H9 (cell line): ENCODE results near the gene MRPL36. TPM values are rescaled to one million over a fixed set of nuclear protein-coding genes. Genes with fewer than 3 reads are reported as not detected.
"Not testable (repeated sequence)": the region's sequence is repeated elsewhere in the genome, so short reads cannot be mapped to it uniquely, and the experiment has no call there.

ENCODE experiments used
- DNase-seq: peaks from one replicate; pipeline ENCODE4 v3.0.0-alpha.2; 2017
- H2AFZ ChIP-seq: one replicate; pipeline ENCODE4 v1.6.1; 2013; ENCODE audit warnings: mild to moderate bottlenecking, low read length, control low read depth, moderate library complexity
- H2AK5ac ChIP-seq: 2 replicates; pipeline ENCODE4 v1.6.1; 2013; ENCODE audit warnings: low read length, control low read depth, mixed read lengths; ENCODE audit not compliant: insufficient read length
- H2BK120ac ChIP-seq: one replicate; pipeline ENCODE4 v1.6.1; 2013; ENCODE audit warnings: low read depth, mild to moderate bottlenecking, low read length, control low read depth, inconsistent platforms; ENCODE audit not compliant: poor library complexity, severe bottlenecking
- H2BK12ac ChIP-seq: 2 replicates; pipeline ENCODE4 v1.6.1; 2013; ENCODE audit warnings: low read length, control low read depth, mixed read lengths, low read depth; ENCODE audit not compliant: insufficient read length
- H2BK15ac ChIP-seq: 2 replicates; pipeline ENCODE4 v1.6.1; 2013; ENCODE audit warnings: low read depth, low read length, control low read depth
- H2BK20ac ChIP-seq: one replicate; pipeline ENCODE4 v1.6.1; 2013; ENCODE audit warnings: low read depth, mild to moderate bottlenecking, low read length, control low read depth, inconsistent platforms; ENCODE audit not compliant: poor library complexity, severe bottlenecking
- H2BK5ac ChIP-seq: 2 replicates; pipeline ENCODE4 v1.6.1; 2013; ENCODE audit warnings: low read length, control low read depth, mixed read lengths; ENCODE audit not compliant: insufficient read length
- H3K14ac ChIP-seq: 2 replicates; pipeline ENCODE4 v1.6.1; 2013; ENCODE audit warnings: low read length, control low read depth; ENCODE audit not compliant: insufficient read depth
- H3K18ac ChIP-seq: 2 replicates; pipeline ENCODE4 v1.6.1; 2013; ENCODE audit warnings: low read depth, mild to moderate bottlenecking, mixed read lengths, low read length, control low read depth; ENCODE audit not compliant: insufficient read length
- H3K23ac ChIP-seq: 2 replicates; pipeline ENCODE4 v1.6.1; 2013; ENCODE audit warnings: low read length, control low read depth, mixed read lengths, low read depth; ENCODE audit not compliant: insufficient read length
- H3K23me2 ChIP-seq: 2 replicates; pipeline ENCODE4 v1.6.1; 2013; ENCODE audit warnings: low read depth, mild to moderate bottlenecking, mixed read lengths, low read length, control low read depth; ENCODE audit not compliant: insufficient read length, poor library complexity, severe bottlenecking
- H3K27ac ChIP-seq: 2 replicates; pipeline ENCODE4 v1.5.1; 2013; ENCODE audit warnings: low read length, control low read depth, mixed read lengths, low read depth; ENCODE audit not compliant: insufficient read length
- H3K27me3 ChIP-seq: 2 replicates; pipeline ENCODE4 v1.6.1; 2013; ENCODE audit warnings: low read length, control low read depth, inconsistent platforms; ENCODE audit not compliant: insufficient read depth
- H3K4ac ChIP-seq: 2 replicates; pipeline ENCODE4 v1.6.1; 2013; ENCODE audit warnings: low read depth, mild to moderate bottlenecking, control low read depth, inconsistent platforms, low read length, moderate library complexity
- H3K4me1 ChIP-seq: 2 replicates; pipeline ENCODE4 v1.6.1; 2013; ENCODE audit warnings: low read length, control low read depth, inconsistent platforms; ENCODE audit not compliant: insufficient read depth
- H3K4me2 ChIP-seq: 2 replicates; pipeline ENCODE4 v1.6.1; 2013; ENCODE audit warnings: low read length, control low read depth, mixed read lengths; ENCODE audit not compliant: insufficient read length, insufficient read depth
- H3K56ac ChIP-seq: 2 replicates; pipeline ENCODE4 v1.6.1; 2013; ENCODE audit warnings: low read depth, mild to moderate bottlenecking, mixed read lengths, low read length, control low read depth; ENCODE audit not compliant: insufficient read length
- H3K79me1 ChIP-seq: 2 replicates; pipeline ENCODE4 v1.6.1; 2013; ENCODE audit warnings: low read depth, mild to moderate bottlenecking, moderate library complexity, low read length, control low read depth, inconsistent platforms; ENCODE audit not compliant: insufficient read depth, poor library complexity, severe bottlenecking
- H3K79me2 ChIP-seq: 2 replicates; pipeline ENCODE4 v1.6.1; 2013; ENCODE audit warnings: low read length, control low read depth, inconsistent platforms; ENCODE audit not compliant: insufficient read depth
- H3K9ac ChIP-seq: 2 replicates; pipeline ENCODE4 v1.6.1; 2013; ENCODE audit warnings: low read length, control low read depth, mixed read lengths; ENCODE audit not compliant: insufficient read length; ENCODE audit errors: extremely low read depth
- H3K9me3 ChIP-seq: one replicate; pipeline ENCODE4 v1.6.1; 2013; ENCODE audit warnings: low read depth, low read length, inconsistent platforms; ENCODE audit not compliant: control insufficient read depth
- H3T11ph ChIP-seq: one replicate; pipeline ENCODE4 v1.6.1; 2013; ENCODE audit warnings: mild to moderate bottlenecking, low read length, control low read depth, inconsistent platforms
- H4K20me1 ChIP-seq: one replicate; pipeline ENCODE4 v1.6.1; 2013; ENCODE audit not compliant: control insufficient read depth, insufficient read length, insufficient read depth
- H4K5ac ChIP-seq: 2 replicates; pipeline ENCODE4 v1.6.1; 2013; ENCODE audit warnings: low read depth, mild to moderate bottlenecking, mixed read lengths, low read length, control low read depth; ENCODE audit not compliant: insufficient read length
- H4K8ac ChIP-seq: replicated peaks from 2 replicates; pipeline ENCODE4 v1.6.1; 2013; ENCODE audit warnings: low read length, control low read depth, mixed read lengths, low read depth; ENCODE audit not compliant: insufficient read length
- H4K91ac ChIP-seq: 2 replicates; pipeline ENCODE4 v1.6.1; 2013; ENCODE audit warnings: low read depth, mild to moderate bottlenecking, moderate library complexity, mixed read lengths, low read length, control low read depth; ENCODE audit not compliant: insufficient read length
- H3K27ac Mint-ChIP-seq, 3 experiments: 2 replicates in 2 of 3; 3 replicates in 1 of 3; pipeline ENCODE4 v1.8.0; 2020 to 2021; ENCODE audit warnings: mixed read lengths in 3 of 3, mild to moderate bottlenecking in 1 of 3, moderate library complexity in 1 of 3
- H3K27me3 Mint-ChIP-seq: 2 replicates; pipeline ENCODE4 v1.8.0; 2021; ENCODE audit warnings: low read depth, mild to moderate bottlenecking, moderate library complexity, mixed read lengths
- H3K36me3 Mint-ChIP-seq, 3 experiments: 2 replicates in 2 of 3; 3 replicates in 1 of 3; pipeline ENCODE4 v1.8.0; 2020 to 2021; ENCODE audit warnings: low read depth in 3 of 3, mixed read lengths in 3 of 3; ENCODE audit not compliant: insufficient read depth in 1 of 3
- H3K4me1 Mint-ChIP-seq, 2 experiments: 2 replicates each; pipeline ENCODE4 v1.8.0; 2020; ENCODE audit warnings: mixed read lengths in 2 of 2
- H3K4me3 Mint-ChIP-seq, 2 experiments: 2 replicates in 1 of 2; 3 replicates in 1 of 2; pipeline ENCODE4 v1.8.0; 2020 to 2021; ENCODE audit warnings: mild to moderate bottlenecking in 2 of 2, mixed read lengths in 2 of 2, moderate library complexity in 1 of 2
- H3K9me3 Mint-ChIP-seq, 2 experiments: 2 replicates in 1 of 2; 3 replicates in 1 of 2; pipeline ENCODE4 v1.8.0; 2020; ENCODE audit warnings: mild to moderate bottlenecking in 2 of 2, mixed read lengths in 2 of 2, moderate library complexity in 1 of 2
- WGBS: extraction: QIAGEN DNeasy Blood & Tissue Kit; methylation state at CpG from one replicate; pipeline ENCODE4 v1.1.7; 2013; ENCODE audit warnings: missing lambda C conversion rate, low lambda C conversion rate, mixed read lengths; ENCODE audit not compliant: insufficient read length; ENCODE audit errors: extremely low coverage; 5-methylcytosine and 5-hydroxymethylcytosine counted together
- total RNA-seq: library from RNA; stranded (reverse); gene quantifications from 2 replicates; pipeline ENCODE4 v1.2.1, GENCODE V29; 2021
- TF ChIP-seq, protein P1 (sequence below): fragments of 200-600 bp; sonication (generic); conservative IDR thresholded peaks from 3 replicates; pipeline ENCODE4 v1.8.0; 2021; ENCODE audit warnings: antibody characterized with exemption, mild to moderate bottlenecking

The MRPL36 gene
- total RNA-seq, 1 experiment from 2014 or later = 67.3 TPM

DNA sequence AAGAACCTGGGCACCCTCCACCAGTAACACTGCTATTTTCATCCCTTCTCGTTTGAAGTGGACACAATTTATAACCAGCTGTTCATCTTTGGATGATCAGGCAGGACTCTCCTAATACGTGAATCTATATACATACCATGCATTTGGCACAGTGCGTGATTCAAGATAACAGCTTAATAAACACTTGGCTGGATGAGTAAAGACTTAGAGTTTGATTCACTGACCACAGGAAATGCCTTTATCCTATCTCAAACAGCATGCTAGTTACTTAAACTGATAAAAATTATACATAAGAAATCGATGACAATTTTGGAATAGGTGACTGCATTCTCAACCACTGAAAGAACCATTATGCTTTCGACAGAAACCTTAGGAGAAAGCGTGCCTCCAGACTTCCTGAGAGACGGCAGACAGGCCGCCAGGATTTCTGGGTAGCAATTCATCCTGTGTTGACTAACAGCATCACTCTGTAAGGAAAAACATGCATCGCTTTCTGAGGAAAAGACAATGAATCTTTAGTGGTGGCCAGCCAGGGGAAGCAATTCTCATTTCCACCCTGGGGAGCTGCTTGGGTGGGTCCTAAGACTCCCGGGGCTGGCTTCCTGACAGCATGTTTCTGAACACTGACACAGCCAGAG lies 9.7 kb downstream of the MRPL36 start:
- H3K4me1 ChIP-seq = peaks cover 3% of the 10 kb centered on the region; the same call in 1 of the 2 replicates
- no peak overlapping the region for H3K23ac ChIP-seq
- H3K27me3 ChIP-seq = no peaks in the 10 kb centered on the region
- no peaks in the 10 kb centered on the region for H4K20me1 ChIP-seq
- no peaks in the 10 kb centered on the region for H3K9me3 ChIP-seq
- TF ChIP-seq, protein P1, sequence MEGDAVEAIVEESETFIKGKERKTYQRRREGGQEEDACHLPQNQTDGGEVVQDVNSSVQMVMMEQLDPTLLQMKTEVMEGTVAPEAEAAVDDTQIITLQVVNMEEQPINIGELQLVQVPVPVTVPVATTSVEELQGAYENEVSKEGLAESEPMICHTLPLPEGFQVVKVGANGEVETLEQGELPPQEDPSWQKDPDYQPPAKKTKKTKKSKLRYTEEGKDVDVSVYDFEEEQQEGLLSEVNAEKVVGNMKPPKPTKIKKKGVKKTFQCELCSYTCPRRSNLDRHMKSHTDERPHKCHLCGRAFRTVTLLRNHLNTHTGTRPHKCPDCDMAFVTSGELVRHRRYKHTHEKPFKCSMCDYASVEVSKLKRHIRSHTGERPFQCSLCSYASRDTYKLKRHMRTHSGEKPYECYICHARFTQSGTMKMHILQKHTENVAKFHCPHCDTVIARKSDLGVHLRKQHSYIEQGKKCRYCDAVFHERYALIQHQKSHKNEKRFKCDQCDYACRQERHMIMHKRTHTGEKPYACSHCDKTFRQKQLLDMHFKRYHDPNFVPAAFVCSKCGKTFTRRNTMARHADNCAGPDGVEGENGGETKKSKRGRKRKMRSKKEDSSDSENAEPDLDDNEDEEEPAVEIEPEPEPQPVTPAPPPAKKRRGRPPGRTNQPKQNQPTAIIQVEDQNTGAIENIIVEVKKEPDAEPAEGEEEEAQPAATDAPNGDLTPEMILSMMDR = no peak
- no peak for DNase-seq
- no peak overlapping the region for H2BK12ac ChIP-seq
- no peak overlapping the region for H4K5ac ChIP-seq
- H2BK5ac ChIP-seq = no peak overlapping the region
- H3T11ph ChIP-seq = no peak overlapping the region
- H3K36me3 Mint-ChIP-seq = no peaks in the 10 kb centered on the region; a peak in 1 of 7 replicates
- no CpG with 5 or more reads among the region's 10 CpGs for WGBS
- no peak overlapping the region for H3K56ac ChIP-seq
- no peak overlapping the region for H3K4ac ChIP-seq
- H2AK5ac ChIP-seq = no peak overlapping the region
- H3K27ac ChIP-seq = no peak overlapping the region
- H2BK120ac ChIP-seq = no peak overlapping the region
- no peak overlapping the region for H2BK15ac ChIP-seq
- peaks cover 2% of the 10 kb centered on the region for H3K23me2 ChIP-seq
- H3K14ac ChIP-seq = no peak overlapping the region
- no peaks in the 10 kb centered on the region for H3K9me3 Mint-ChIP-seq
- no peaks in the 10 kb centered on the region for H3K79me1 ChIP-seq
- peaks cover 20 to 23% of the 10 kb centered on the region in 2 experiments for H3K4me1 Mint-ChIP-seq
- no peaks in the 10 kb centered on the region; the same call in 1 of the 2 replicates for H3K27me3 Mint-ChIP-seq
- no peak overlapping the region for H3K9ac ChIP-seq
- H4K91ac ChIP-seq = no peak overlapping the region
- peak overlapping the region in 1 of 3 experiments; percentile 55; a peak in 4 of 7 replicates for H3K27ac Mint-ChIP-seq
- no peak overlapping the region for H3K4me2 ChIP-seq
- H3K18ac ChIP-seq = no peak overlapping the region
- no peak overlapping the region for H3K4me3 Mint-ChIP-seq
- H2BK20ac ChIP-seq = no peak overlapping the region
- H4K8ac ChIP-seq = no peak overlapping the region
- H3K79me2 ChIP-seq = no peaks in the 10 kb centered on the region
- H2AFZ ChIP-seq = no peak overlapping the region

DNA sequence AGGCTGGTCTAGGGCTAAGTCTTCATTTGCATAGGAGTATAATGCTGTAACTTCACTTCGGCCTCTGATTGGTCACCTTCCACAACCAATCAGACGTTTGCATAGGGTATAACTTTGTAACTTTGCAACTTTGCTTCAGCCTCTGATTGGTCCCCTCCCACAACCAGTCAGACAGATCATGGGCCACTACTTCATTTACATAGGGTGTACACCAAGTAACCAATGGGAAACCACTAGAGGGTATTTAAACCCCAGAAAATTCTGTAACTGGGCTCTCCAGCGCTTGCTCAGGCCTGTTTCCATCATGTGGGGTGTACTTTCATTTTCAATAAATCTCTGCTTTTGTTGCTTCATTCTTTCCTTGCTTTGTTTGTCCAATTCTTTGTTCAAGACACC lies 10.2 kb downstream of the MRPL36 start:
- WGBS = no CpG with 5 or more reads among the region's 3 CpGs

More for the DNA sequence above, 10.2 kb downstream of the MRPL36 start:
- H3K9me3 ChIP-seq, H3K14ac ChIP-seq, H2BK20ac ChIP-seq, H3K18ac ChIP-seq, H2AK5ac ChIP-seq, H3K23me2 ChIP-seq, H3K79me2 ChIP-seq, H3K27ac ChIP-seq, H3K27ac Mint-ChIP-seq, H3K9ac ChIP-seq, H3K4me2 ChIP-seq, H2BK15ac ChIP-seq, H2BK120ac ChIP-seq, H3K79me1 ChIP-seq, H3K23ac ChIP-seq, H2AFZ ChIP-seq, H4K20me1 ChIP-seq, H3K27me3 Mint-ChIP-seq, H4K91ac ChIP-seq, H2BK12ac ChIP-seq, H3K56ac ChIP-seq, H3K27me3 ChIP-seq, H4K5ac ChIP-seq, H4K8ac ChIP-seq, H3K4ac ChIP-seq, H3T11ph ChIP-seq, H3K4me1 ChIP-seq, H3K36me3 Mint-ChIP-seq, H2BK5ac ChIP-seq, H3K9me3 Mint-ChIP-seq, H3K4me3 Mint-ChIP-seq, DNase-seq: not testable (repeated sequence)
- peaks cover 20 to 23% of the 10 kb centered on the region in 2 experiments for H3K4me1 Mint-ChIP-seq
